Hepatocyte (in vitro differentiated cells): ENCODE data around the gene SGCA. TPM values are rescaled to one million over a fixed set of nuclear protein-coding genes. Genes with fewer than 3 reads are reported as not detected.

Source experiments
- DNase-seq: peaks from one replicate; pipeline ENCODE4 v3.0.0-alpha.2; 2016; ENCODE audit warnings: low spot score
- H2AFZ ChIP-seq: fragments of 200-600 bp; sonication (generic); 2 replicates; pipeline ENCODE4 v1.6.0; 2016; ENCODE audit warnings: antibody characterized with exemption, mild to moderate bottlenecking
- H3K27ac ChIP-seq: fragments of 200-600 bp; sonication (generic); 2 replicates; pipeline ENCODE4 v1.5.1; 2016; ENCODE audit warnings: mild to moderate bottlenecking
- H3K27me3 ChIP-seq: fragments of 200-600 bp; sonication (generic); 2 replicates; pipeline ENCODE4 v1.6.1; 2016
- H3K36me3 ChIP-seq: fragments of 200-600 bp; sonication (generic); replicated peaks from 2 replicates; pipeline ENCODE4 v1.5.1; 2016; ENCODE audit warnings: low read depth; ENCODE audit not compliant: insufficient read depth
- H3K4me1 ChIP-seq: fragments of 200-600 bp; sonication (generic); 2 replicates; pipeline ENCODE4 v1.5.1; 2016; ENCODE audit warnings: mild to moderate bottlenecking, moderate library complexity; ENCODE audit not compliant: insufficient read depth
- H3K4me2 ChIP-seq: fragments of 200-600 bp; sonication (generic); 2 replicates; pipeline ENCODE4 v1.6.0; 2016
- H3K4me3 ChIP-seq: fragments of 200-600 bp; sonication (generic); 2 replicates; pipeline ENCODE4 v1.5.1; 2016; ENCODE audit warnings: mild to moderate bottlenecking
- H3K79me2 ChIP-seq: fragments of 200-600 bp; sonication (generic); 2 replicates; pipeline ENCODE4 v1.6.0; 2017; ENCODE audit warnings: mild to moderate bottlenecking
- H3K9me2 ChIP-seq: fragments of 200-600 bp; sonication (generic); replicated peaks from 2 replicates; pipeline ENCODE4 v1.6.0; 2017; ENCODE audit warnings: mild to moderate bottlenecking; ENCODE audit not compliant: insufficient read depth
- H3K9me3 ChIP-seq: fragments of 200-600 bp; sonication (generic); 2 replicates; pipeline ENCODE4 v1.5.1; 2016; ENCODE audit warnings: low read depth, mild to moderate bottlenecking
- H4K20me1 ChIP-seq: fragments of 200-600 bp; sonication (generic); 2 replicates; pipeline ENCODE4 v1.6.0; 2016; ENCODE audit warnings: mild to moderate bottlenecking; ENCODE audit not compliant: insufficient read depth, poor library complexity, severe bottlenecking
- CTCF ChIP-seq: fragments of 200-600 bp; sonication (generic); IDR thresholded peaks from 2 replicates; pipeline ENCODE4 v1.5.1; 2016; ENCODE audit warnings: antibody characterized with exemption, mild to moderate bottlenecking; ENCODE audit not compliant: poor library complexity
- EZH2 ChIP-seq: fragments of 200-600 bp; sonication (generic); IDR thresholded peaks from 2 replicates; pipeline ENCODE4 v1.6.1; 2016; ENCODE audit warnings: antibody characterized with exemption, mild to moderate bottlenecking, borderline replicate concordance
- EZH2phosphoT487 ChIP-seq: fragments of 200-600 bp; sonication (generic); IDR thresholded peaks from one replicate; pipeline ENCODE4 v1.6.1; 2018; ENCODE audit warnings: antibody characterized with exemption, mild to moderate bottlenecking, low read depth, moderate library complexity; ENCODE audit not compliant: unreplicated experiment, severe bottlenecking
- WGBS: methylation state at CpG from one replicate; pipeline ENCODE4 v1.1.6; 2016; ENCODE audit warnings: low lambda C conversion rate; ENCODE audit errors: missing lambda C conversion rate; 5-methylcytosine and 5-hydroxymethylcytosine counted together
- polyA plus RNA-seq: library from polyadenylated mRNA; unstranded; fragments of >200 nt; fragmentation: Nextera tagmentation; extraction: Ambion mirVana; gene quantifications from 2 replicates; pipeline ENCODE4 v1.2.1, GENCODE V29; 2016
- total RNA-seq: library from RNA; depleted of rRNA; stranded (reverse); fragments of >200 nt; gene quantifications from 2 replicates; pipeline ENCODE4 v1.2.3, GENCODE V29; 2014

SGCA gene
- total and polyA plus RNA-seq, 2 experiments from 2014 or later, result 0.37 to 2.2 TPM

- no peak overlapping the region for H3K4me3 ChIP-seq
- 93% methylated on average over 4 of the region's 4 CpGs for WGBS
- no peaks in the 10 kb centered on the region for H3K79me2 ChIP-seq
- DNase-seq, result no peak
- TF ChIP-seq EZH2, result no peak
- TF ChIP-seq EZH2phosphoT487, result no peak
- TF ChIP-seq CTCF, result no peak
- H3K4me2 ChIP-seq, result no peak overlapping the region
- H3K9me3 ChIP-seq, result no peaks in the 10 kb centered on the region
- no peaks in the 10 kb centered on the region for H3K9me2 ChIP-seq
- H3K4me1 ChIP-seq, result peaks cover 3% of the 10 kb centered on the region
- no peak overlapping the region for H3K27ac ChIP-seq
- no peaks in the 10 kb centered on the region for H3K27me3 ChIP-seq
- H2AFZ ChIP-seq, result no peak overlapping the region
- no peaks in the 10 kb centered on the region for H3K36me3 ChIP-seq
- H4K20me1 ChIP-seq, result no peaks in the 10 kb centered on the region
Measured at GRCh38 chr17:50118828-50119218, 47.0 kb upstream of the SGCA start.

- 93% methylated on average over 7 of the region's 7 CpGs for WGBS
- Histone ChIP-seq H3K9me3 (no peaks in the 10 kb centered on the region), H3K27ac (no peak overlapping the region), H3K4me3 (no peak overlapping the region), H3K4me2 (no peak overlapping the region), H2AFZ (no peak overlapping the region), H3K79me2 (no peaks in the 10 kb centered on the region), H4K20me1 (no peaks in the 10 kb centered on the region), H3K4me1 (peaks cover 3% of the 10 kb centered on the region), H3K27me3 (no peaks in the 10 kb centered on the region), H3K9me2 (no peaks in the 10 kb centered on the region), H3K36me3 (no peaks in the 10 kb centered on the region)
- TF ChIP-seq EZH2 (no peak), CTCF (no peak)
- no peak for DNase-seq
Measured at GRCh38 chr17:50120475-50121253, 45.1 kb upstream of the SGCA start.

GRCh38 chr17:50122945-50123344 is 42.9 kb upstream of the SGCA start:
- H3K4me2 ChIP-seq, result no peak overlapping the region
- no peaks in the 10 kb centered on the region for H3K9me2 ChIP-seq
- H3K4me1 ChIP-seq, result no peaks in the 10 kb centered on the region
- H3K36me3 ChIP-seq, result no peaks in the 10 kb centered on the region
- no peak overlapping the region for H2AFZ ChIP-seq
- no peak overlapping the region for H3K27ac ChIP-seq
- no peak for DNase-seq
- no peaks in the 10 kb centered on the region for H3K27me3 ChIP-seq
- no peak overlapping the region for H3K4me3 ChIP-seq
- 75% methylated on average over 3 of the region's 3 CpGs for WGBS
- no peaks in the 10 kb centered on the region for H3K9me3 ChIP-seq
- H4K20me1 ChIP-seq, result no peaks in the 10 kb centered on the region
- no peak for TF ChIP-seq CTCF
- no peak for TF ChIP-seq EZH2phosphoT487
- no peak for TF ChIP-seq EZH2
- no peaks in the 10 kb centered on the region for H3K79me2 ChIP-seq
